Prostate gland (tissue), 2 donors: ENCODE measurements around the gene TRAPPC11. TPM values are rescaled to one million over a fixed set of nuclear protein-coding genes. Genes with fewer than 3 reads are reported as not detected.

Experiments
- DNase-seq: peaks from one replicate; pipeline ENCODE4 v3.0.0-alpha.2; 2019; ENCODE audit warnings: low spot score
- H3K27ac ChIP-seq, 2 donors: fragments of 200-600 bp; sonication (generic); 2 replicates each; pipeline ENCODE4 v1.5.1; 2017 to 2019
- H3K27me3 ChIP-seq: fragments of 200-600 bp; sonication (generic); replicated peaks from 2 replicates; pipeline ENCODE4 v1.5.1; 2019; ENCODE audit not compliant: insufficient read depth
- H3K36me3 ChIP-seq, 2 donors: fragments of 200-600 bp; sonication (generic); 1 replicate in 1 of 2; 2 replicates in 1 of 2; pipeline versions ENCODE4 v1.5.1 to v1.8.1; 2017 to 2019
- H3K4me1 ChIP-seq: fragments of 200-600 bp; sonication (generic); replicated peaks from 2 replicates; pipeline ENCODE4 v1.5.1; 2019
- H3K4me3 ChIP-seq, 2 donors: fragments of 200-600 bp; sonication (generic); 2 replicates each; pipeline ENCODE4 v1.5.1; 2017 to 2019
- H3K9me3 ChIP-seq: fragments of 200-600 bp; sonication (generic); 2 replicates; pipeline ENCODE4 v1.5.1; 2017
- CTCF ChIP-seq, 4 experiments: fragments of 200-600 bp in 2 of 4; fragments of 450-650 bp in 2 of 4; sonication (generic) in 2 of 4; IDR thresholded peaks; 1 replicate in 3 of 4; 2 replicates in 1 of 4; pipeline ENCODE4 v1.5.1; 2016 to 2019; ENCODE audit warnings: antibody characterized with exemption in 4 of 4, mild to moderate bottlenecking in 2 of 4, moderate library complexity in 2 of 4
- POLR2A ChIP-seq: fragments of 450-650 bp; IDR thresholded peaks from one replicate; pipeline ENCODE4 v1.6.1; 2016; ENCODE audit warnings: antibody characterized with exemption, mild to moderate bottlenecking
- POLR2AphosphoS5 ChIP-seq: sonication (generic); formaldehyde crosslinking; IDR thresholded peaks from one replicate; pipeline ENCODE4 v1.6.1; 2017; ENCODE audit warnings: antibody characterized with exemption
- WGBS: methylation state at CpG from one replicate; pipeline ENCODE4 v1.1.5; 2018; 5-methylcytosine and 5-hydroxymethylcytosine counted together
- intact Hi-C: fragments of 100-400 bp; cut with DNase I; formaldehyde crosslinking; loops from one replicate; pipeline ENCODE4 v1.14.2; 2022
- total RNA-seq, 2 donors: library from RNA; depleted of rRNA; stranded (reverse); fragments of >200 nt; gene quantifications; one replicate each; pipeline ENCODE4 v1.1.0, GENCODE V29; 2016

Gene TRAPPC11
- total RNA-seq, 2 donors from 2014 or later = 27.6 to 34.5 TPM

- Histone ChIP-seq H3K9me3 (no peaks in the 10 kb centered on the region), H3K4me1 (no peaks in the 10 kb centered on the region), H3K27me3 (no peaks in the 10 kb centered on the region), H3K36me3 (no peaks in the 10 kb centered on the region), H3K4me3 (no peak overlapping the region), H3K27ac (no peak overlapping the region)
- no peak for DNase-seq
- TF ChIP-seq POLR2A = no peak
- TF ChIP-seq POLR2AphosphoS5 = no peak
- no peak for TF ChIP-seq CTCF (IDR thresholded peaks at IDR 0.05)
- intact Hi-C loops = no loop called here
- 96% methylated on average over 5 of the region's 5 CpGs for WGBS
Measured at GRCh38 chr4:183729069-183729406, 69.9 kb downstream of the TRAPPC11 start.

- H3K27me3 ChIP-seq = no peaks in the 10 kb centered on the region
- no peak overlapping the region for H3K27ac ChIP-seq
- intact Hi-C loops = no loop called here
- H3K4me1 ChIP-seq = no peaks in the 10 kb centered on the region
- TF ChIP-seq CTCF (IDR thresholded peaks at IDR 0.05) = no peak
- TF ChIP-seq POLR2A = no peak
- no peak for TF ChIP-seq POLR2AphosphoS5
- no peaks in the 10 kb centered on the region for H3K36me3 ChIP-seq
- 46% methylated on average over 13 of the region's 13 CpGs for WGBS
- no peak for DNase-seq
- no peaks in the 10 kb centered on the region for H3K9me3 ChIP-seq
- H3K4me3 ChIP-seq = no peak overlapping the region
Measured at GRCh38 chr4:183729430-183730328, 70.6 kb downstream of the TRAPPC11 start.

- no peaks in the 10 kb centered on the region for H3K4me1 ChIP-seq
- no peaks in the 10 kb centered on the region for H3K27me3 ChIP-seq
- intact Hi-C loops = no loop called here
- no peak for TF ChIP-seq POLR2A
- TF ChIP-seq CTCF (IDR thresholded peaks at IDR 0.05) = no peak
- TF ChIP-seq POLR2AphosphoS5 = no peak
- no peak overlapping the region for H3K4me3 ChIP-seq
- no peak overlapping the region for H3K27ac ChIP-seq
- no peaks in the 10 kb centered on the region for H3K9me3 ChIP-seq
- no peaks in the 10 kb centered on the region for H3K36me3 ChIP-seq
- WGBS = 85% methylated on average over 8 of the region's 8 CpGs
- no peak for DNase-seq
Measured at GRCh38 chr4:183732296-183732695, 73.2 kb downstream of the TRAPPC11 start.

- no peak for DNase-seq
Measured at GRCh38 chr4:183733181-183733580, 74.1 kb downstream of the TRAPPC11 start.

More at GRCh38 chr4:183733181-183733580, 74.1 kb downstream of the TRAPPC11 start:
- no peaks in the 10 kb centered on the region for H3K9me3 ChIP-seq
- intact Hi-C loops = no loop called here
- 87% methylated on average over 11 of the region's 11 CpGs for WGBS
- no peaks in the 10 kb centered on the region for H3K36me3 ChIP-seq
- no peaks in the 10 kb centered on the region for H3K4me1 ChIP-seq
- no peaks in the 10 kb centered on the region for H3K27me3 ChIP-seq
- TF ChIP-seq POLR2A = no peak
- no peak for TF ChIP-seq POLR2AphosphoS5
- TF ChIP-seq CTCF (IDR thresholded peaks at IDR 0.05) = no peak
- no peak overlapping the region for H3K27ac ChIP-seq
- no peak overlapping the region for H3K4me3 ChIP-seq
